GM12878 (cell line): ENCODE measurements around the gene CPSF4L. TPM values are rescaled to one million over a fixed set of nuclear protein-coding genes. Genes with fewer than 3 reads are reported as not detected.
A peak's percentile ranks its signal among the peaks of the same experiment; 100 is the strongest.

Experiments
- ATF7 ChIP-seq: fragments of 450-650 bp; IDR thresholded peaks from 2 replicates; pipeline ENCODE4 v1.6.1; 2016; ENCODE audit warnings: low read depth, mild to moderate bottlenecking
- BCL3 ChIP-seq: IDR thresholded peaks from 2 replicates; pipeline ENCODE4 v1.6.1; 2011; ENCODE audit warnings: borderline replicate concordance, low read depth, mild to moderate bottlenecking, moderate library complexity, low read length; ENCODE audit not compliant: insufficient read depth, poor library complexity, severe bottlenecking
- BCLAF1 ChIP-seq: fragments of 450-650 bp; IDR thresholded peaks from 2 replicates; pipeline ENCODE4 v1.6.1; 2017; ENCODE audit warnings: antibody characterized with exemption, mild to moderate bottlenecking, moderate library complexity
- CHD4 ChIP-seq: fragments of 200-600 bp; sonication (generic); IDR thresholded peaks from 2 replicates; pipeline ENCODE4 v1.6.1; 2016; ENCODE audit warnings: mild to moderate bottlenecking
- CREB1 ChIP-seq: IDR thresholded peaks from 2 replicates; pipeline ENCODE4 v1.6.1; 2012; ENCODE audit warnings: low read depth, mild to moderate bottlenecking, inconsistent platforms
- DPF2 ChIP-seq: fragments of 450-650 bp; IDR thresholded peaks from 2 replicates; pipeline ENCODE4 v1.6.1; 2017; ENCODE audit warnings: mild to moderate bottlenecking
- E4F1 ChIP-seq: fragments of 450-650 bp; IDR thresholded peaks from 2 replicates; pipeline ENCODE4 v1.6.1; 2018; ENCODE audit warnings: borderline replicate concordance, mild to moderate bottlenecking; ENCODE audit not compliant: partially characterized antibody
- GABPA ChIP-seq: IDR thresholded peaks from 2 replicates; pipeline ENCODE4 v1.6.1; 2014; ENCODE audit warnings: antibody characterized with exemption, low read depth, mild to moderate bottlenecking, inconsistent platforms
- HCFC1 ChIP-seq: fragments of 150-350 bp; IDR thresholded peaks from 2 replicates; pipeline ENCODE4 v1.6.1; 2014; ENCODE audit warnings: low read length
- HDAC2 ChIP-seq: fragments of 200-600 bp; sonication (generic); IDR thresholded peaks from 2 replicates; pipeline ENCODE4 v1.6.1; 2017
- IKZF2 ChIP-seq, 2 experiments: fragments of 450-650 bp; IDR thresholded peaks; 2 replicates each; pipeline ENCODE4 v1.6.1; 2017; ENCODE audit warnings: mild to moderate bottlenecking in 2 of 2, moderate library complexity in 2 of 2
- IRF4 ChIP-seq: IDR thresholded peaks from 2 replicates; pipeline ENCODE4 v1.6.1; 2011; ENCODE audit warnings: low read depth, low read length
- KAT2A ChIP-seq: conservative IDR thresholded peaks from 2 replicates; pipeline ENCODE4 v1.6.1; 2011; ENCODE audit warnings: low read depth, low read length; ENCODE audit not compliant: control insufficient read depth
- MTA2 ChIP-seq: fragments of 450-650 bp; IDR thresholded peaks from 2 replicates; pipeline ENCODE4 v1.6.1; 2016; ENCODE audit warnings: low read depth, mild to moderate bottlenecking, moderate library complexity
- MTA3 ChIP-seq: IDR thresholded peaks from 2 replicates; pipeline ENCODE4 v1.6.1; 2012; ENCODE audit warnings: low read length, inconsistent platforms, borderline replicate concordance
- NR2C1 ChIP-seq: fragments of 450-650 bp; IDR thresholded peaks from 2 replicates; pipeline ENCODE4 v1.6.1; 2017; ENCODE audit warnings: antibody characterized with exemption, mild to moderate bottlenecking, moderate library complexity
- NR2F1 ChIP-seq: fragments of 450-650 bp; conservative IDR thresholded peaks from 2 replicates; pipeline ENCODE4 v1.6.1; 2017; ENCODE audit warnings: mild to moderate bottlenecking
- ZBTB40 ChIP-seq: fragments of 450-650 bp; IDR thresholded peaks from 2 replicates; pipeline ENCODE4 v1.6.1; 2016; ENCODE audit warnings: mild to moderate bottlenecking, moderate library complexity, borderline replicate concordance
- ZNF217 ChIP-seq: fragments of 450-650 bp; IDR thresholded peaks from 2 replicates; pipeline ENCODE4 v1.6.1; 2017; ENCODE audit warnings: antibody characterized with exemption, mild to moderate bottlenecking
- ZNF24 ChIP-seq: fragments of 450-650 bp; IDR thresholded peaks from 2 replicates; pipeline ENCODE4 v1.6.1; 2017; ENCODE audit warnings: antibody characterized with exemption, mild to moderate bottlenecking
- polyA plus RNA-seq, 11 experiments: library from polyadenylated mRNA; depleted of rRNA in 4 of 11; unstranded in 6 of 11; stranded (reverse) in 5 of 11; fragments of >200 nt; fragmentation: Nextera tagmentation in 4 of 11; fragmentation: Illumina TruSeq in 1 of 11; extraction: Ambion mirVana in 4 of 11; extraction: Trizol in 1 of 11; gene quantifications; 1 replicate in 1 of 11; 2 replicates in 10 of 11; pipeline versions ENCODE4 v1.2.1 to v1.2.3, GENCODE V29; 2011 to 2016; ENCODE audit warnings: inconsistent platforms in 2 of 11, missing spikeins in 2 of 11, low read depth in 1 of 11
- total RNA-seq, 4 experiments: library from RNA; depleted of rRNA in 3 of 4; stranded (reverse); fragments of >200 nt in 3 of 4; fragmentation: Illumina TruSeq in 1 of 4; extraction: Trizol in 1 of 4; gene quantifications; 2 replicates each; pipeline versions ENCODE4 v1.2.1 to v1.2.3, GENCODE V29; 2013 to 2021

The CPSF4L gene
- total and polyA plus RNA-seq, 10 of the 15 experiments (the other 5 are each of a cell fraction or from before 2014, with no cell fraction given): not detected

- TF ChIP-seq IKZF2 (IDR thresholded peaks at IDR 0.05): peak; percentile 91 to 92
- TF ChIP-seq ZNF24: no peak
- no peak for TF ChIP-seq ZBTB40
- no peak for TF ChIP-seq CHD4
- TF ChIP-seq BCLAF1: no peak
- peak; percentile 75 for TF ChIP-seq DPF2
- no peak for TF ChIP-seq ATF7
- no peak for TF ChIP-seq E4F1
- no peak for TF ChIP-seq HCFC1
- no peak for TF ChIP-seq NR2C1
- no peak for TF ChIP-seq KAT2A
- TF ChIP-seq HDAC2: no peak
- peak; percentile 89 for TF ChIP-seq MTA2
- peak; percentile 74; the same call in 1 of the 2 replicates for TF ChIP-seq IRF4
- no peak for TF ChIP-seq CREB1
- no peak for TF ChIP-seq ZNF217
- TF ChIP-seq NR2F1: peak; percentile 60; the same call in 1 of the 2 replicates
- no peak for TF ChIP-seq GABPA
- no peak for TF ChIP-seq MTA3
- TF ChIP-seq BCL3: no peak
These were observed 20.2 kb upstream of the CPSF4L start (continued) for GRCh38 chr17:73281928-73282327.
